HepG2 (cell line): ENCODE results near the gene ELAVL4.

Experiments
- CTCF ChIP-seq: sonication (generic); formaldehyde crosslinking; IDR thresholded peaks from 2 replicates; pipeline ENCODE4 v1.5.0; 2020; ENCODE audit warnings: mild to moderate bottlenecking, missing genetic modification reagents, moderate library complexity
- PRDM4 ChIP-seq: sonication (generic); formaldehyde crosslinking; IDR thresholded peaks from 2 replicates; pipeline ENCODE4 v1.9.0; 2021; ENCODE audit warnings: missing genetic modification reagents, borderline replicate concordance

GRCh38 chr1:50181027-50181663, 72.4 kb downstream of the ELAVL4 start:
- TF ChIP-seq CTCF (CRISPR knock-in tag) (no peak), PRDM4 (CRISPR knock-in tag) (no peak)
